GM23338 (cell line): ENCODE results near the gene EXOG. TPM values are rescaled to one million over a fixed set of nuclear protein-coding genes. Genes with fewer than 3 reads are reported as not detected.

ENCODE experiments used
- ATAC-seq: fragments of 200-7000 bp; cut with Tn5 transposase; 3 replicates; pipeline ENCODE4 v1.9.1; 2020
- DNase-seq: peaks from one replicate; pipeline ENCODE4 v3.0.0-alpha.2; 2015; ENCODE audit warnings: low spot score
- H2AFZ ChIP-seq: fragments of 200-600 bp; sonication (generic); 2 replicates; pipeline ENCODE4 v1.8.0; 2016; ENCODE audit warnings: antibody characterized with exemption, mild to moderate bottlenecking, moderate library complexity
- H3F3A ChIP-seq: fragments of 200-600 bp; sonication (generic); replicated peaks from 2 replicates; pipeline ENCODE4 v1.8.0; 2017; ENCODE audit warnings: antibody characterized with exemption, mixed run types, low read depth
- H3K27ac ChIP-seq: fragments of 200-600 bp; sonication (generic); 2 replicates; pipeline ENCODE4 v1.6.1; 2016; ENCODE audit warnings: low read depth
- H3K27me3 ChIP-seq: fragments of 200-600 bp; sonication (generic); 2 replicates; pipeline ENCODE4 v1.8.0; 2016; ENCODE audit warnings: mild to moderate bottlenecking, mixed run types, moderate library complexity; ENCODE audit not compliant: insufficient read depth
- H3K36me3 ChIP-seq: fragments of 200-600 bp; sonication (generic); 2 replicates; pipeline ENCODE4 v1.8.0; 2016; ENCODE audit warnings: mild to moderate bottlenecking; ENCODE audit not compliant: insufficient read depth
- H3K4me1 ChIP-seq: fragments of 200-600 bp; sonication (generic); 2 replicates; pipeline ENCODE4 v1.8.0; 2016; ENCODE audit warnings: mild to moderate bottlenecking, moderate library complexity; ENCODE audit not compliant: insufficient read depth
- H3K4me2 ChIP-seq: fragments of 200-600 bp; sonication (generic); 2 replicates; pipeline ENCODE4 v1.7.1; 2017; ENCODE audit warnings: mixed run types
- H3K4me3 ChIP-seq: fragments of 200-600 bp; sonication (generic); 2 replicates; pipeline ENCODE4 v1.6.1; 2016; ENCODE audit warnings: mixed run types
- H3K79me2 ChIP-seq: fragments of 200-600 bp; sonication (generic); replicated peaks from 2 replicates; pipeline ENCODE4 v1.8.0; 2017; ENCODE audit warnings: mild to moderate bottlenecking; ENCODE audit not compliant: insufficient read depth
- H3K9me2 ChIP-seq: fragments of 200-600 bp; sonication (generic); 2 replicates; pipeline ENCODE4 v1.8.0; 2017; ENCODE audit not compliant: insufficient read depth
- H4K20me1 ChIP-seq: fragments of 200-600 bp; sonication (generic); replicated peaks from 2 replicates; pipeline ENCODE4 v1.8.0; 2017; ENCODE audit warnings: mild to moderate bottlenecking; ENCODE audit not compliant: insufficient read depth
- H3K27ac Mint-ChIP-seq: 2 replicates; pipeline ENCODE4 v1.8.0; 2020; ENCODE audit warnings: inconsistent platforms, mild to moderate bottlenecking, moderate library complexity, mixed read lengths
- H3K27me3 Mint-ChIP-seq: 3 replicates; pipeline ENCODE4 v1.8.0; 2022; ENCODE audit warnings: low read depth, mild to moderate bottlenecking, moderate library complexity, mixed read lengths, inconsistent platforms; ENCODE audit not compliant: insufficient read depth, poor library complexity
- H3K36me3 Mint-ChIP-seq: 3 replicates; pipeline ENCODE4 v1.8.0; 2021; ENCODE audit warnings: low read depth, mild to moderate bottlenecking, inconsistent platforms, moderate library complexity, mixed read lengths
- H3K4me1 Mint-ChIP-seq: 3 replicates; pipeline ENCODE4 v1.8.0; 2020; ENCODE audit warnings: mild to moderate bottlenecking, inconsistent platforms, mixed read lengths
- H3K4me3 Mint-ChIP-seq: 3 replicates; pipeline ENCODE4 v1.8.0; 2021; ENCODE audit warnings: moderate library complexity, mild to moderate bottlenecking, inconsistent platforms, mixed read lengths
- H3K9me3 Mint-ChIP-seq: 3 replicates; pipeline ENCODE4 v1.8.0; 2020; ENCODE audit warnings: moderate library complexity, mild to moderate bottlenecking, inconsistent platforms, mixed read lengths
- CREB1 ChIP-seq: fragments of 250-450 bp; sonication (Bioruptor Pico); IDR thresholded peaks from 2 replicates; pipeline ENCODE4 v1.5.0; 2020; ENCODE audit warnings: low read depth, mild to moderate bottlenecking, moderate library complexity
- EZH2phosphoT487 ChIP-seq: fragments of 200-600 bp; sonication (generic); IDR thresholded peaks from one replicate; pipeline ENCODE4 v1.8.1; 2018; ENCODE audit warnings: antibody characterized with exemption; ENCODE audit not compliant: unreplicated experiment
- JUNB ChIP-seq: IDR thresholded peaks from one replicate; pipeline ENCODE4 v1.6.1; 2016; ENCODE audit warnings: antibody characterized with exemption; ENCODE audit not compliant: unreplicated experiment
- NANOG ChIP-seq: IDR thresholded peaks from 2 replicates; pipeline ENCODE4 v1.6.1; 2016; ENCODE audit warnings: antibody characterized with exemption, borderline replicate concordance
- POLR2AphosphoS5 ChIP-seq: IDR thresholded peaks from 2 replicates; pipeline ENCODE4 v1.6.1; 2016; ENCODE audit warnings: antibody characterized with exemption, low read depth
- ZNF114 ChIP-seq: fragments of 250-450 bp; sonication (Bioruptor Pico); IDR thresholded peaks from 2 replicates; pipeline ENCODE4 v1.5.0; 2020; ENCODE audit warnings: mild to moderate bottlenecking, moderate library complexity
- ZNF331 ChIP-seq: fragments of 250-450 bp; sonication (Bioruptor Pico); IDR thresholded peaks from 2 replicates; pipeline ENCODE4 v1.5.0; 2020; ENCODE audit warnings: low read depth, mild to moderate bottlenecking, moderate library complexity
- polyA plus RNA-seq: library from polyadenylated mRNA; unstranded; fragments of >200 nt; fragmentation: Nextera tagmentation; extraction: Ambion mirVana; gene quantifications from 2 replicates; pipeline ENCODE4 v1.2.1, GENCODE V29; 2016
- total RNA-seq: library from RNA; depleted of rRNA; stranded (reverse); fragments of >200 nt; shearing (Covaris generic); gene quantifications from 2 replicates; pipeline ENCODE4 v1.2.3, GENCODE V29; 2014
- TF ChIP-seq, protein P1 (sequence below): IDR thresholded peaks from one replicate; pipeline ENCODE4 v1.6.1; 2018; ENCODE audit warnings: antibody characterized with exemption; ENCODE audit not compliant: unreplicated experiment
- TF ChIP-seq, protein P2 (sequence below), 2 experiments: fragments of 200-600 bp in 1 of 2; sonication (generic) in 1 of 2; conservative IDR thresholded peaks; 2 replicates each; pipeline versions ENCODE4 v1.5.1 to v1.6.1; 2016 to 2017; ENCODE audit warnings: antibody characterized with exemption in 2 of 2, low read depth in 2 of 2, mild to moderate bottlenecking in 2 of 2, moderate library complexity in 1 of 2
- TF ChIP-seq, protein P3 (sequence below): IDR thresholded peaks from 2 replicates; pipeline ENCODE4 v1.6.1; 2016; ENCODE audit warnings: antibody characterized with exemption

EXOG gene
- total and polyA plus RNA-seq, 2 experiments from 2014 or later = 9.7 to 11.3 TPM

DNA sequence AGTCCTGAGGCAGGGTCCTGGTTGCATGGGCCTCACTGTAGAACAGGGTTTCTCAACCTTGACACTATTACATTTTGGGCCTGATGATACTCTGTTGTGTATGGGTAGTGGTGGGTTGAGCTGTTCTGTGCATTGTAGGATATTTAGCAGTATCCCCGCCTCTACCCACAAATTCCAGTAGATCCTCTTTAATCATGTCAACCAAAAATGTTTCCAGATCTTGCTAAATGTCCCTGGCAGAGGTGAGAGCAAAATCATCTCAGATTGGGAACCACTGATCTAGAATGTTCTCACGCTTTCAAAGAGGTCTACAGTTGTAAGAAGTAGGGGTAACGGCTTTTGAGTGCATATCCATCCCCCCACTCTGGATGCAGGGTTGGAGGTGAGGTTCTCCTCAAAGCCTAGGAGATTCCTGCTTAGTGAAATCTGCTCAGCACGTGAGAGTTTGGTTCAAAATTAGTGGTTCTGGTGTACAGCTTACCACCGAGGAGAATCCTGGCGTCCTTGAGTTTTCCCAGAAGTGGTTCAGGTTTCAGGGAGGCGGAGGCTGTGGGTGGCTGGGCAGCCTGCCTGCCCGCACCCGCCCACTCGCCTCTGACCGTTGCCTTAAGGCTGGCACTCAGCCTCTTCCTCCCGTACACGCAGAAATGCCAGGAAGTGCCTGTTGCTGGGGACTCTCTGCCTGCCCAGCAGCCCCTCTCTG, 37.2 kb upstream of the EXOG start (continued):
- TF ChIP-seq, protein P1, sequence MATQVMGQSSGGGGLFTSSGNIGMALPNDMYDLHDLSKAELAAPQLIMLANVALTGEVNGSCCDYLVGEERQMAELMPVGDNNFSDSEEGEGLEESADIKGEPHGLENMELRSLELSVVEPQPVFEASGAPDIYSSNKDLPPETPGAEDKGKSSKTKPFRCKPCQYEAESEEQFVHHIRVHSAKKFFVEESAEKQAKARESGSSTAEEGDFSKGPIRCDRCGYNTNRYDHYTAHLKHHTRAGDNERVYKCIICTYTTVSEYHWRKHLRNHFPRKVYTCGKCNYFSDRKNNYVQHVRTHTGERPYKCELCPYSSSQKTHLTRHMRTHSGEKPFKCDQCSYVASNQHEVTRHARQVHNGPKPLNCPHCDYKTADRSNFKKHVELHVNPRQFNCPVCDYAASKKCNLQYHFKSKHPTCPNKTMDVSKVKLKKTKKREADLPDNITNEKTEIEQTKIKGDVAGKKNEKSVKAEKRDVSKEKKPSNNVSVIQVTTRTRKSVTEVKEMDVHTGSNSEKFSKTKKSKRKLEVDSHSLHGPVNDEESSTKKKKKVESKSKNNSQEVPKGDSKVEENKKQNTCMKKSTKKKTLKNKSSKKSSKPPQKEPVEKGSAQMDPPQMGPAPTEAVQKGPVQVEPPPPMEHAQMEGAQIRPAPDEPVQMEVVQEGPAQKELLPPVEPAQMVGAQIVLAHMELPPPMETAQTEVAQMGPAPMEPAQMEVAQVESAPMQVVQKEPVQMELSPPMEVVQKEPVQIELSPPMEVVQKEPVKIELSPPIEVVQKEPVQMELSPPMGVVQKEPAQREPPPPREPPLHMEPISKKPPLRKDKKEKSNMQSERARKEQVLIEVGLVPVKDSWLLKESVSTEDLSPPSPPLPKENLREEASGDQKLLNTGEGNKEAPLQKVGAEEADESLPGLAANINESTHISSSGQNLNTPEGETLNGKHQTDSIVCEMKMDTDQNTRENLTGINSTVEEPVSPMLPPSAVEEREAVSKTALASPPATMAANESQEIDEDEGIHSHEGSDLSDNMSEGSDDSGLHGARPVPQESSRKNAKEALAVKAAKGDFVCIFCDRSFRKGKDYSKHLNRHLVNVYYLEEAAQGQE = no peak
- TF ChIP-seq EZH2phosphoT487 = no peak
- no peak for TF ChIP-seq ZNF331 (CRISPR knock-in tag)
- TF ChIP-seq JUNB = no peak
- TF ChIP-seq POLR2AphosphoS5 = no peak
- no peak for TF ChIP-seq CREB1
- TF ChIP-seq, protein P2, sequence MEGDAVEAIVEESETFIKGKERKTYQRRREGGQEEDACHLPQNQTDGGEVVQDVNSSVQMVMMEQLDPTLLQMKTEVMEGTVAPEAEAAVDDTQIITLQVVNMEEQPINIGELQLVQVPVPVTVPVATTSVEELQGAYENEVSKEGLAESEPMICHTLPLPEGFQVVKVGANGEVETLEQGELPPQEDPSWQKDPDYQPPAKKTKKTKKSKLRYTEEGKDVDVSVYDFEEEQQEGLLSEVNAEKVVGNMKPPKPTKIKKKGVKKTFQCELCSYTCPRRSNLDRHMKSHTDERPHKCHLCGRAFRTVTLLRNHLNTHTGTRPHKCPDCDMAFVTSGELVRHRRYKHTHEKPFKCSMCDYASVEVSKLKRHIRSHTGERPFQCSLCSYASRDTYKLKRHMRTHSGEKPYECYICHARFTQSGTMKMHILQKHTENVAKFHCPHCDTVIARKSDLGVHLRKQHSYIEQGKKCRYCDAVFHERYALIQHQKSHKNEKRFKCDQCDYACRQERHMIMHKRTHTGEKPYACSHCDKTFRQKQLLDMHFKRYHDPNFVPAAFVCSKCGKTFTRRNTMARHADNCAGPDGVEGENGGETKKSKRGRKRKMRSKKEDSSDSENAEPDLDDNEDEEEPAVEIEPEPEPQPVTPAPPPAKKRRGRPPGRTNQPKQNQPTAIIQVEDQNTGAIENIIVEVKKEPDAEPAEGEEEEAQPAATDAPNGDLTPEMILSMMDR (conservative IDR thresholded peaks at IDR 0.05; ENCODE audit: low read depth in 2 of 2) = no peak
- TF ChIP-seq, protein P3, sequence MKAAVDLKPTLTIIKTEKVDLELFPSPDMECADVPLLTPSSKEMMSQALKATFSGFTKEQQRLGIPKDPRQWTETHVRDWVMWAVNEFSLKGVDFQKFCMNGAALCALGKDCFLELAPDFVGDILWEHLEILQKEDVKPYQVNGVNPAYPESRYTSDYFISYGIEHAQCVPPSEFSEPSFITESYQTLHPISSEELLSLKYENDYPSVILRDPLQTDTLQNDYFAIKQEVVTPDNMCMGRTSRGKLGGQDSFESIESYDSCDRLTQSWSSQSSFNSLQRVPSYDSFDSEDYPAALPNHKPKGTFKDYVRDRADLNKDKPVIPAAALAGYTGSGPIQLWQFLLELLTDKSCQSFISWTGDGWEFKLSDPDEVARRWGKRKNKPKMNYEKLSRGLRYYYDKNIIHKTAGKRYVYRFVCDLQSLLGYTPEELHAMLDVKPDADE = no peak
- TF ChIP-seq NANOG = no peak

DNA sequence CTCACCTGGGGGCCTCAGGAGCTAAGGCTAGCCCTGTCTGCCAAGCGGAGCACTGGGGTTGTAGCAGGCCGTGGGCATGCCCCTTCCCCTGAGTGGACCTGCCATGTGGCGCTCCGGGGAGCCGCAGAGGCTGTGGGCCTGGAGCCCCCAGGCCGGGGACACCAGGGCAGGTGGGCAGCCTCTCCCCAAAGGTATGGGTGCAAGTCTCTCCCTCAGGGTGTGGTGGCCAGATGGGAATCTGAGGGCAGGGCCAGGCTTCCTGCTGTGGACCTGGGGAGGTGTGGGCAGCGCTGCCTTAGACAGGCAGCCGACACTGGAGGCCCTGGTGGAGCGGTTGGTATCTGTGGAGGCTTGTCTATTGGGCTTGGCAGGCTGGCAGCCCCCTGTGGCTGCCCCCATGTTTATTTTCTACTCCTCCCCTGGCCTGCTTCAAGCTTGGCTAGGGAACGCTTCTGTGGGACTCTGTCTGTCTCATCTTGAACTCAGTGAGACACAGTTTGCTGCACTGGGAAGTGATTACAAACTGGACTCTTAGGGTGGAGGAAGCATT, 36.6 kb upstream of the EXOG start:
- H3K4me1 ChIP-seq = peaks cover 26% of the 10 kb centered on the region
- H3K9me2 ChIP-seq = no peaks in the 10 kb centered on the region
- Mint-ChIP-seq H3K27ac (no peak overlapping the region), H3K4me1 (peaks cover 46% of the 10 kb centered on the region), H3K27me3 (peaks cover 12% of the 10 kb centered on the region), H3K36me3 (peaks cover under 1% of the 10 kb centered on the region; the same call in 2 of the 3 replicates), H3K9me3 (peaks cover under 1% of the 10 kb centered on the region; the same call in 1 of the 3 replicates), H3K4me3 (no peak overlapping the region)
- no peaks in the 10 kb centered on the region for H3K27me3 ChIP-seq
- DNase-seq = no peak
- H2AFZ ChIP-seq = no peak overlapping the region
- H3K36me3 ChIP-seq = no peaks in the 10 kb centered on the region
- no peak overlapping the region for H3K27ac ChIP-seq
- peaks cover 94% of the 10 kb centered on the region for H3K79me2 ChIP-seq
- H3K4me3 ChIP-seq = no peak overlapping the region
- no peak for ATAC-seq
- peaks cover 84% of the 10 kb centered on the region for H4K20me1 ChIP-seq
- no peak overlapping the region; the same call in 1 of the 2 replicates for H3K4me2 ChIP-seq
- H3F3A ChIP-seq = peaks cover 9% of the 10 kb centered on the region; the same call in 1 of the 2 replicates
- TF ChIP-seq POLR2AphosphoS5 (no peak), ZNF114 (CRISPR knock-in tag) (no peak), JUNB (no peak)
